IMR-90 (cell line): ENCODE results near the gene CDC42EP3. TPM values are rescaled to one million over a fixed set of nuclear protein-coding genes. Genes with fewer than 3 reads are reported as not detected.
A peak's percentile ranks its signal among the peaks of the same experiment; 100 is the strongest.

ENCODE experiments used
- ATAC-seq: fragments of 200-7000 bp; cut with Tn5 transposase; 2 replicates; pipeline ENCODE4 v1.9.1; 2020; ENCODE audit warnings: low read depth, mild to moderate bottlenecking, moderate library complexity
- BruUV-seq: library from RNA; stranded (reverse); fragments of 400-500 nt; replicated peaks from 2 replicates; lab custom pipeline; 2021; lab: Mats Ljungman, UMichigan
- CTCF ChIA-PET: fragments of 300-600 bp; formaldehyde crosslinking; extraction: SDS; loops from one replicate; lab custom pipeline; 2021; ENCODE audit warnings: antibody characterized with exemption; lab: Yijun Ruan, JAX
- POLR2A ChIA-PET: fragments of 300-600 bp; sonication (Branson Sonifier 250); formaldehyde crosslinking; loops from one replicate; lab custom pipeline; 2022; ENCODE audit warnings: antibody characterized with exemption; ENCODE audit not compliant: unreplicated experiment; lab: Charles Lee
- DNase-seq: peaks from one replicate; pipeline ENCODE4 v3.0.0; 2013
- H2AFZ ChIP-seq: replicated peaks from 2 replicates; pipeline ENCODE3; 2013; ENCODE audit warnings: low read length, mild to moderate bottlenecking; ENCODE audit not compliant: poor library complexity
- H2AK5ac ChIP-seq: 2 replicates; pipeline ENCODE4 v1.6.1; 2013; ENCODE audit warnings: low read depth, low read length, inconsistent platforms
- H2AK9ac ChIP-seq: replicated peaks from 2 replicates; pipeline ENCODE3; 2013; ENCODE audit warnings: mild to moderate bottlenecking, low read depth, low read length, moderate library complexity; ENCODE audit not compliant: poor library complexity
- H2BK120ac ChIP-seq: 2 replicates; pipeline ENCODE4 v1.6.1; 2013; ENCODE audit warnings: low read depth, low read length, inconsistent platforms
- H2BK15ac ChIP-seq: 3 replicates; pipeline ENCODE4 v1.6.1; 2013; ENCODE audit warnings: low read depth, low read length, inconsistent platforms
- H2BK20ac ChIP-seq: 2 replicates; pipeline ENCODE4 v1.6.1; 2013; ENCODE audit warnings: low read depth, mild to moderate bottlenecking, inconsistent platforms, low read length, moderate library complexity
- H2BK5ac ChIP-seq: 2 replicates; pipeline ENCODE4 v1.6.1; 2013; ENCODE audit warnings: mild to moderate bottlenecking, low read depth, low read length, inconsistent platforms; ENCODE audit not compliant: poor library complexity, severe bottlenecking
- H3K14ac ChIP-seq: replicated peaks from 2 replicates; pipeline ENCODE4 v1.6.1; 2013; ENCODE audit warnings: low read depth, low read length, inconsistent platforms
- H3K18ac ChIP-seq: 2 replicates; pipeline ENCODE4 v1.6.1; 2013; ENCODE audit warnings: low read depth, low read length, control low read depth
- H3K23ac ChIP-seq: 2 replicates; pipeline ENCODE4 v1.6.1; 2013; ENCODE audit warnings: low read depth, low read length, inconsistent platforms
- H3K27ac ChIP-seq: 2 replicates; pipeline ENCODE4 v1.5.1; 2013; ENCODE audit warnings: mild to moderate bottlenecking, control low read depth, low read length; ENCODE audit not compliant: insufficient read depth
- H3K27me3 ChIP-seq: 2 replicates; pipeline ENCODE4 v1.6.1; 2013; ENCODE audit warnings: low read length; ENCODE audit not compliant: control insufficient read depth, insufficient read depth
- H3K36me3 ChIP-seq: 2 replicates; pipeline ENCODE4 v1.6.1; 2013; ENCODE audit warnings: low read length, mixed read lengths; ENCODE audit not compliant: control insufficient read depth, insufficient read depth
- H3K4ac ChIP-seq: 2 replicates; pipeline ENCODE4 v1.6.1; 2013; ENCODE audit warnings: low read depth, low read length, inconsistent platforms
- H3K4me1 ChIP-seq: 2 replicates; pipeline ENCODE4 v1.6.1; 2013; ENCODE audit warnings: low read length, mixed read lengths; ENCODE audit not compliant: control insufficient read depth, insufficient read depth
- H3K4me2 ChIP-seq: 2 replicates; pipeline ENCODE4 v1.6.1; 2013; ENCODE audit warnings: low read depth, mild to moderate bottlenecking, control low read depth, low read length, moderate library complexity
- H3K4me3 ChIP-seq: 2 replicates; pipeline ENCODE4 v1.5.1; 2013; ENCODE audit warnings: low read depth, mild to moderate bottlenecking, control low read depth, low read length, moderate library complexity; ENCODE audit not compliant: insufficient read depth
- H3K56ac ChIP-seq: 2 replicates; pipeline ENCODE4 v1.6.1; 2013; ENCODE audit warnings: low read length, inconsistent platforms; ENCODE audit not compliant: insufficient read depth; ENCODE audit errors: extremely low read depth
- H3K79me1 ChIP-seq, 2 experiments: 2 replicates each; pipeline ENCODE4 v1.6.1; 2013; ENCODE audit warnings: low read length in 2 of 2, inconsistent platforms in 1 of 2, low read depth in 1 of 2
- H3K9ac ChIP-seq: 2 replicates; pipeline ENCODE4 v1.6.1; 2013; ENCODE audit warnings: low read depth, low read length, control low read depth
- H3K9me1 ChIP-seq: 2 replicates; pipeline ENCODE4 v1.6.1; 2013; ENCODE audit warnings: low read length, inconsistent platforms; ENCODE audit not compliant: insufficient read depth
- H3K9me3 ChIP-seq: 2 replicates; pipeline ENCODE4 v1.6.1; 2013; ENCODE audit warnings: low read length; ENCODE audit not compliant: control insufficient read depth, insufficient read depth
- H4K20me1 ChIP-seq: 2 replicates; pipeline ENCODE4 v1.6.1; 2013; ENCODE audit warnings: low read length, inconsistent platforms; ENCODE audit not compliant: insufficient read depth
- H4K5ac ChIP-seq: 2 replicates; pipeline ENCODE4 v1.6.1; 2013; ENCODE audit warnings: mild to moderate bottlenecking, low read depth, low read length, control low read depth
- H4K8ac ChIP-seq, 2 experiments: 2 replicates each; pipeline ENCODE4 v1.6.1; 2013; ENCODE audit warnings: low read depth in 2 of 2, low read length in 2 of 2, control low read depth in 1 of 2, inconsistent platforms in 1 of 2
- H4K91ac ChIP-seq: 2 replicates; pipeline ENCODE4 v1.6.1; 2013; ENCODE audit warnings: low read depth, low read length, inconsistent platforms; ENCODE audit not compliant: insufficient read depth
- BHLHE40 ChIP-seq: fragments of 150-350 bp; IDR thresholded peaks from 2 replicates; pipeline ENCODE4 v1.6.1; 2016; ENCODE audit warnings: mild to moderate bottlenecking, low read depth, low read length
- CEBPB ChIP-seq: IDR thresholded peaks from 2 replicates; pipeline ENCODE4 v1.6.1; 2012; ENCODE audit warnings: low read depth, low read length, improper control_type of control experiment
- CHD1 ChIP-seq: IDR thresholded peaks from 2 replicates; pipeline ENCODE4 v1.6.1; 2012; ENCODE audit warnings: low read depth, low read length, improper control_type of control experiment
- CTCF ChIP-seq: conservative IDR thresholded peaks from 2 replicates; pipeline ENCODE4 v1.5.1; 2012; ENCODE audit warnings: mild to moderate bottlenecking, low read depth, low read length, improper control_type of control experiment
- ELK1 ChIP-seq: fragments of 150-350 bp; IDR thresholded peaks from 2 replicates; pipeline ENCODE4 v1.6.1; 2016; ENCODE audit warnings: low read depth, mild to moderate bottlenecking, low read length, moderate library complexity, borderline replicate concordance
- RAD21 ChIP-seq: IDR thresholded peaks from 2 replicates; pipeline ENCODE4 v1.6.1; 2012; ENCODE audit warnings: low read length, improper control_type of control experiment
- SMC3 ChIP-seq: fragments of 150-350 bp; IDR thresholded peaks from 2 replicates; pipeline ENCODE4 v1.6.1; 2016; ENCODE audit warnings: low read depth, mild to moderate bottlenecking, antibody characterized with exemption, low read length, moderate library complexity
- USF2 ChIP-seq: fragments of 150-350 bp; IDR thresholded peaks from 2 replicates; pipeline ENCODE4 v1.6.1; 2017; ENCODE audit warnings: mild to moderate bottlenecking, antibody characterized with exemption, low read length, low read depth
- WGBS, 2 experiments: methylation state at CpG; one replicate each; pipeline versions ENCODE4 v1.1.5 to v1.1.7; 2013; ENCODE audit warnings: missing lambda C conversion rate in 2 of 2; ENCODE audit not compliant: insufficient read length in 1 of 2; ENCODE audit errors: extremely low coverage in 2 of 2; 5-methylcytosine and 5-hydroxymethylcytosine counted together
- dilution Hi-C: fragments of 300-500 bp; cut with HindIII; formaldehyde crosslinking; loops from one replicate; pipeline ENCODE4 v1.14.3; 2018; ENCODE audit warnings: low sequenced_read_pairs; ENCODE audit not compliant: unreplicated experiment
- in situ Hi-C: fragments of 300-500 bp; cut with MboI; formaldehyde crosslinking; loops from 3 replicates; pipeline ENCODE4 v1.14.3; 2019; ENCODE audit warnings: low sequenced_read_pairs, inconsistent platforms, mixed read lengths
- intact Hi-C: fragments of 100-400 bp; cut with micrococcal nuclease; formaldehyde crosslinking; loops from 2 replicates; pipeline ENCODE4 v1.10.0; 2022
- polyA plus RNA-seq, 3 experiments: library from polyadenylated mRNA; depleted of rRNA; stranded (reverse); fragments of >200 nt; gene quantifications; 2 replicates each; pipeline ENCODE4 v1.2.3, GENCODE V29; 2012; ENCODE audit warnings: low replicate concordance in 1 of 3
- total RNA-seq: library from RNA; depleted of rRNA; stranded (reverse); fragments of >200 nt; gene quantifications from 2 replicates; pipeline ENCODE4 v1.2.3, GENCODE V29; 2012

Gene CDC42EP3
- total and polyA plus RNA-seq, 2 of the 4 experiments (the other 2 are of a cell fraction): 167 to 193 TPM

GRCh38 chr2:37670378-37671008 lies 949 bp downstream of the CDC42EP3 start:
- Histone ChIP-seq H4K8ac (peak overlapping the region; percentile 32 to 71), H2AK5ac (peak overlapping the region; percentile 65; the same call in 1 of the 2 replicates), H3K27ac (peak overlapping the region; percentile 95), H3K4me3 (peak overlapping the region; percentile 99), H4K91ac (peak overlapping the region; percentile 70), H3K9me1 (peaks cover 17% of the 10 kb centered on the region), H3K4ac (peak overlapping the region; percentile 89), H3K79me1 (peaks cover 0 to 25% of the 10 kb centered on the region in 2 experiments; a peak in 2 of 4 replicates), H3K23ac (peak overlapping the region; percentile 94), H4K5ac (peak overlapping the region; percentile 71), H3K14ac (peak overlapping the region; percentile 84), H2BK5ac (peak overlapping the region; percentile 88), H3K9me3 (no peaks in the 10 kb centered on the region), H2AK9ac (peak overlapping the region; percentile 83), H2BK15ac (peak overlapping the region; percentile 33; the same call in 1 of the 3 replicates), H3K36me3 (peaks cover 22% of the 10 kb centered on the region), H3K56ac (peak overlapping the region; percentile 90), H2AFZ (no peak overlapping the region), H2BK120ac (peak overlapping the region; percentile 75), H3K9ac (peak overlapping the region; percentile 99), H3K4me1 (peaks cover 16% of the 10 kb centered on the region), H3K18ac (peak overlapping the region; percentile 83), H3K27me3 (no peaks in the 10 kb centered on the region), H3K4me2 (peak overlapping the region; percentile 96), H2BK20ac (no peak overlapping the region; the same call in 1 of the 2 replicates), H4K20me1 (peaks cover 57% of the 10 kb centered on the region)
- no peak for DNase-seq
- dilution Hi-C loops: no loop called here
- BruUV-seq: no TSS peak
- 0% methylated on average over 2 of the region's 11 CpGs; no CpG with 5 or more reads in 1 of the 2 experiments for WGBS, 2 experiments
- intact Hi-C loops: loop anchor here (1.0 to 10.0 kb wide), 5 partner anchors 42 to 604 kb away; no protein-coding TSS in a partner anchor
- in situ Hi-C loops: loop anchor here (5.0 kb wide), 1 partner anchor 157 kb away; no protein-coding TSS in a partner anchor
- ChIA-PET POLR2A (interaction anchor here (0.6 to 1.1 kb wide), 6 partner anchors 43 to 436 kb away, joined by 3 to 8 read pairs (median 5); no protein-coding TSS in a partner anchor), CTCF (interaction anchor here (0.6 kb wide), 1 partner anchor 424 kb away, joined by 3 read pairs; no protein-coding TSS in a partner anchor)
- no peak for ATAC-seq
- TF ChIP-seq RAD21: peak; percentile 32; the same call in 1 of the 2 replicates
- 0 out of 2 replicates have a peak, but pooled peaks have one; percentile 20 for TF ChIP-seq SMC3
- no peak for TF ChIP-seq BHLHE40
- TF ChIP-seq USF2: no peak
- TF ChIP-seq ELK1: no peak
- TF ChIP-seq CHD1: no peak
- peak; percentile 47 for TF ChIP-seq CEBPB
- TF ChIP-seq CTCF: no peak
